AG08396 (cell line): ENCODE results near the gene KLHL30.

ENCODE experiments used
- DNase-seq: peaks from one replicate; pipeline ENCODE4 v3.0.0; 2012; ENCODE audit warnings: low spot score, mixed read lengths

KLHL30 gene

GRCh38 chr2:238138331-238139195 is at the start of gene KLHL30:
Gene KLHL30, plus strand, starts transcription at chr2:238138668. Its CDS starts 2,087 bp downstream, at chr2:238140755.
- DNase-seq: no peak

GRCh38 chr2:238090887-238091286 is 47.6 kb upstream of the KLHL30 start:
- DNase-seq: no peak

- no peak for DNase-seq
Measured at GRCh38 chr2:238091436-238092060, 46.9 kb upstream of the KLHL30 start.

GRCh38 chr2:238092486-238093035 is 45.9 kb upstream of the KLHL30 start:
- DNase-seq: no peak

GRCh38 chr2:238093181-238094140 is 45.0 kb upstream of the KLHL30 start:
- no peak for DNase-seq

- no peak for DNase-seq
Measured at GRCh38 chr2:238094438-238095022, 43.9 kb upstream of the KLHL30 start.

GRCh38 chr2:238095143-238095542 is 43.3 kb upstream of the KLHL30 start:
- no peak for DNase-seq

GRCh38 chr2:238096311-238097011 is 42.0 kb upstream of the KLHL30 start:
- DNase-seq: no peak

GRCh38 chr2:238097201-238097987 is 41.1 kb upstream of the KLHL30 start:
- DNase-seq: no peak

- peak; percentile 78 for DNase-seq
Measured at GRCh38 chr2:238097988-238098871, 40.2 kb upstream of the KLHL30 start.

GRCh38 chr2:238098901-238099713 is 39.4 kb upstream of the KLHL30 start:
- DNase-seq: no peak

- DNase-seq: no peak
Measured at GRCh38 chr2:238099714-238100048, 38.8 kb upstream of the KLHL30 start.

- DNase-seq: no peak
Measured at GRCh38 chr2:238100049-238100820, 38.2 kb upstream of the KLHL30 start, which contains the start of gene ESPNL. Gene ESPNL, plus strand, starts transcription at chr2:238100340. Its CDS starts 80 bp downstream, at chr2:238100420.

- DNase-seq: no peak
Measured at GRCh38 chr2:238100821-238101771, 37.4 kb upstream of the KLHL30 start.

- no peak for DNase-seq
Measured at GRCh38 chr2:238101891-238102841, 36.3 kb upstream of the KLHL30 start.
